Panc1 (cell line): Measurements from ENCODE around the gene TIMP3.

Experiments
- CTCF ChIP-seq: fragments of 450-650 bp; IDR thresholded peaks from 2 replicates; pipeline ENCODE4 v1.5.1; 2017; ENCODE audit warnings: mild to moderate bottlenecking
- POLR2AphosphoS5 ChIP-seq: IDR thresholded peaks from 2 replicates; pipeline ENCODE4 v1.6.1; 2012; ENCODE audit warnings: mild to moderate bottlenecking, low read depth, low read length, moderate library complexity
- SIN3A ChIP-seq: IDR thresholded peaks from 2 replicates; pipeline ENCODE4 v1.6.1; 2012; ENCODE audit warnings: low read depth, mild to moderate bottlenecking, low read length, moderate library complexity, borderline replicate concordance; ENCODE audit not compliant: insufficient read depth
- TCF7L2 ChIP-seq: IDR thresholded peaks from 2 replicates; pipeline ENCODE4 v1.6.1; 2011; ENCODE audit warnings: mild to moderate bottlenecking, low read depth, low read length, inconsistent platforms
- TF ChIP-seq, protein P1 (sequence below), 2 experiments: IDR thresholded peaks; 2 replicates each; pipeline ENCODE4 v1.6.1; 2011 to 2012; ENCODE audit warnings: low read depth in 2 of 2, control low read depth in 1 of 2, low read length in 1 of 2, mild to moderate bottlenecking in 1 of 2, moderate library complexity in 1 of 2; ENCODE audit not compliant: insufficient read depth in 1 of 2

GRCh38 chr22:32802237-32802765 is 796 bp downstream of the TIMP3 start:
- TF ChIP-seq POLR2AphosphoS5 (no peak), CTCF (no peak), SIN3A (no peak), TCF7L2 (no peak)
- TF ChIP-seq, protein P1, sequence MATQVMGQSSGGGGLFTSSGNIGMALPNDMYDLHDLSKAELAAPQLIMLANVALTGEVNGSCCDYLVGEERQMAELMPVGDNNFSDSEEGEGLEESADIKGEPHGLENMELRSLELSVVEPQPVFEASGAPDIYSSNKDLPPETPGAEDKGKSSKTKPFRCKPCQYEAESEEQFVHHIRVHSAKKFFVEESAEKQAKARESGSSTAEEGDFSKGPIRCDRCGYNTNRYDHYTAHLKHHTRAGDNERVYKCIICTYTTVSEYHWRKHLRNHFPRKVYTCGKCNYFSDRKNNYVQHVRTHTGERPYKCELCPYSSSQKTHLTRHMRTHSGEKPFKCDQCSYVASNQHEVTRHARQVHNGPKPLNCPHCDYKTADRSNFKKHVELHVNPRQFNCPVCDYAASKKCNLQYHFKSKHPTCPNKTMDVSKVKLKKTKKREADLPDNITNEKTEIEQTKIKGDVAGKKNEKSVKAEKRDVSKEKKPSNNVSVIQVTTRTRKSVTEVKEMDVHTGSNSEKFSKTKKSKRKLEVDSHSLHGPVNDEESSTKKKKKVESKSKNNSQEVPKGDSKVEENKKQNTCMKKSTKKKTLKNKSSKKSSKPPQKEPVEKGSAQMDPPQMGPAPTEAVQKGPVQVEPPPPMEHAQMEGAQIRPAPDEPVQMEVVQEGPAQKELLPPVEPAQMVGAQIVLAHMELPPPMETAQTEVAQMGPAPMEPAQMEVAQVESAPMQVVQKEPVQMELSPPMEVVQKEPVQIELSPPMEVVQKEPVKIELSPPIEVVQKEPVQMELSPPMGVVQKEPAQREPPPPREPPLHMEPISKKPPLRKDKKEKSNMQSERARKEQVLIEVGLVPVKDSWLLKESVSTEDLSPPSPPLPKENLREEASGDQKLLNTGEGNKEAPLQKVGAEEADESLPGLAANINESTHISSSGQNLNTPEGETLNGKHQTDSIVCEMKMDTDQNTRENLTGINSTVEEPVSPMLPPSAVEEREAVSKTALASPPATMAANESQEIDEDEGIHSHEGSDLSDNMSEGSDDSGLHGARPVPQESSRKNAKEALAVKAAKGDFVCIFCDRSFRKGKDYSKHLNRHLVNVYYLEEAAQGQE (IDR thresholded peaks at IDR 0.05; ENCODE audit: insufficient read depth in 1 of 2, low read depth in 2 of 2, low read length in 1 of 2): no peak
